G401 (cell line): Measurements from ENCODE around the gene MMP28. TPM values are rescaled to one million over a fixed set of nuclear protein-coding genes. Genes with fewer than 3 reads are reported as not detected.
"Not testable (repeated sequence)": the region's sequence is repeated elsewhere in the genome, so short reads cannot be mapped to it uniquely, and the experiment has no call there.

ENCODE experiments used
- DNase-seq: peaks from one replicate; pipeline ENCODE4 v3.0.0-alpha.2; 2015; ENCODE audit warnings: low spot score
- in situ Hi-C: cut with HindIII; loops from 2 replicates; pipeline ENCODE4 v1.10.0; 2016; ENCODE audit warnings: low sequenced_read_pairs, mixed read lengths
- total RNA-seq: library from RNA; depleted of rRNA; stranded (reverse); fragments of >200 nt; shearing (Covaris generic); gene quantifications from 2 replicates; pipeline ENCODE4 v1.2.3, GENCODE V29; 2014

MMP28 gene
- total RNA-seq, 1 experiment from 2014 or later: not detected

GRCh38 chr17:35773129-35773528, 22.3 kb downstream of the MMP28 start:
- in situ Hi-C loops: no loop called here
- DNase-seq: no peak

- DNase-seq: no peak
- in situ Hi-C loops: no loop called here
These were observed 25.4 kb downstream of the MMP28 start for GRCh38 chr17:35769895-35770486.

GRCh38 chr17:35768797-35769196, 26.6 kb downstream of the MMP28 start:
- in situ Hi-C loops: no loop called here
- DNase-seq: no peak

GRCh38 chr17:35766903-35767510, 28.4 kb downstream of the MMP28 start:
- peak; percentile 46 for DNase-seq
- in situ Hi-C loops: no loop called here

- in situ Hi-C loops: no loop called here
- DNase-seq: no peak
These were observed 29.0 kb downstream of the MMP28 start for GRCh38 chr17:35766489-35766877.

- no peak for DNase-seq
- in situ Hi-C loops: no loop called here
These were observed 29.5 kb downstream of the MMP28 start for GRCh38 chr17:35765756-35766488.

GRCh38 chr17:35765086-35765710, 30.2 kb downstream of the MMP28 start:
- peak; percentile 14 for DNase-seq
- in situ Hi-C loops: no loop called here

- in situ Hi-C loops: no loop called here
- DNase-seq: peak; percentile 82
These were observed 31.1 kb downstream of the MMP28 start for GRCh38 chr17:35764123-35764991.

- DNase-seq: no peak
- in situ Hi-C loops: no loop called here
These were observed 31.7 kb downstream of the MMP28 start for GRCh38 chr17:35763767-35764122.

GRCh38 chr17:35761601-35762000, 33.8 kb downstream of the MMP28 start:
- no peak for DNase-seq
- in situ Hi-C loops: no loop called here

GRCh38 chr17:35760587-35760986, 34.9 kb downstream of the MMP28 start, which contains the start of gene C17orf50:
Gene C17orf50 (plus strand): TSS chr17:35760887. CDS start chr17:35760942, 55 bp downstream.
- DNase-seq: no peak
- in situ Hi-C loops: no loop called here

GRCh38 chr17:35757243-35757642, 38.2 kb downstream of the MMP28 start:
- no peak for DNase-seq
- in situ Hi-C loops: no loop called here

GRCh38 chr17:35752945-35753764, 42.3 kb downstream of the MMP28 start, which contains the start of gene GAS2L2:
Gene GAS2L2 (minus strand): TSS chr17:35753239. CDS start chr17:35752850, 389 bp downstream.
- in situ Hi-C loops: no loop called here
- no peak for DNase-seq

GRCh38 chr17:35752471-35752870, 43.0 kb downstream of the MMP28 start:
- in situ Hi-C loops: no loop called here
- DNase-seq: no peak

- DNase-seq, in situ Hi-C loops: not testable (repeated sequence)
These were observed 43.9 kb downstream of the MMP28 start for GRCh38 chr17:35751541-35751940.

- in situ Hi-C loops: no loop called here
- DNase-seq: no peak
These were observed 44.7 kb downstream of the MMP28 start for GRCh38 chr17:35750526-35751395.
